ENCODE data around the gene TMEM144. TPM values are rescaled to one million over a fixed set of nuclear protein-coding genes. Genes with fewer than 3 reads are reported as not detected.

Gene TMEM144
- total and polyA plus RNA-seq, 4 donors: 5.2 to 18.9 (median 12.2) TPM

DNA sequence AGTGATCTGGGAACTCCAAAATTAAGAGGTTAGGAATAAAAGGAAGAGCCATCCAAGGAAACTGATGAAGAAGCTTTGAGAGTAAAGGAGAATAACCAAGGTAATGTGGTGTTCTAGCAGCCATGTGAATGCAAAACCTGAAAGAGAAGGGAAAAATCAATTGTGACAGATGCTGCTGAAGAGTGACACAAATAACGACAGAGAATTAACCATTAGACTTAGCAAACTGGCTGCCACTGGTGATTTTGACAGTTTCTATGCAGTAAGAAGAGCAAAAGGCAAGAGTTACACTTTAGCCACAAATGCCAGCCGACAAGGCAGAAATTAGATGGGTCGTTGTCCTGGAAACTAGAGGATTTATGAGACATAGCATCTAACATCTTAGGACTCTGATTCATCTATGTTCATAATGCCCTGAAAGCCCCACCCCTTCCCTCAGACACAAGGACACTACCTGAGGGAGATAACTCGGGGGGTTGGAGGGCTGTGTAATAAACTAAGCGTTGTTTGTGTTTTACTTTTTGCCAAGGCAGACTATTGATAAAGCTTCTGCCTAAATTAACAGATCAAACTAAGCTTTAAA is 13.0 kb upstream of the TMEM144 start:
- WGBS, 2 donors: 93 to 96% methylated on average over 5 of the region's 5 CpGs

DNA sequence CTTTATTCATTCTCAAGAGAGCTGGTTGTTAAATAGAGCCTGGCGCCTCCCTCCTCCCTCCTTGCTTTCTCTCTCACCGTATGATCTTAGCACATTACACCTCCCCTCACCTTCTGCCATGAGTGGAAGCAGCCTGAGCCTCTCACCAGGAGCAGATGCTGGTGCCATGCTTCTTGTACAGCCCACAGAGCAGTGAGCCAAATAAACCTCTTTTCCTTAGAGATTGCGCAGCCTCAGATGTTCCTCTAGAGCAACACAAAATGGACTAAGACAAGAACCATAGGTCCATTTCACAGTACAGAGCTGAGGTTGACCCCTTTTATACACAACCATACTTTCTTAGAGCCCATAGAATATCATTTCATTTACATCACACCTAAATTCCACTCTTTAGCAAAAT is 10.1 kb upstream of the TMEM144 start:
- WGBS, 2 donors: 84 to 92% methylated on average over 3 of the region's 3 CpGs
- Histone ChIP-seq H3K9me3 (ENCODE audit: control insufficient read depth, low read length) (no peaks in the 10 kb centered on the region), H3K4me3 (ENCODE audit: low read length in 2 of 2) (no peak overlapping the region), H3K27me3 (ENCODE audit: control insufficient read depth in 1 of 2, insufficient read depth in 2 of 2, low read length in 1 of 2) (no peaks in the 10 kb centered on the region), H3K4me1 (ENCODE audit: control insufficient read depth in 1 of 2, insufficient read depth in 2 of 2, low read length in 2 of 2) (peaks cover 0 to 2% of the 10 kb centered on the region in 2 donors), H3K36me3 (ENCODE audit: control insufficient read depth in 1 of 2, insufficient read depth in 2 of 2, low read length in 1 of 2) (no peaks in the 10 kb centered on the region), H3K27ac (ENCODE audit: low read depth in 1 of 2, low read length in 2 of 2) (no peak overlapping the region)
- no peak for DNase-seq
- ATAC-seq (ENCODE audit: low FRiP score): no peak
- intact Hi-C loops (cut with DNase I): no loop called here

More for the DNA sequence above, 13.0 kb upstream of the TMEM144 start:
- DNase-seq: no peak
- no peak for ATAC-seq (ENCODE audit: low FRiP score)
- peaks cover 2 to 4% of the 10 kb centered on the region in 2 donors for H3K4me1 ChIP-seq (ENCODE audit: control insufficient read depth in 1 of 2, insufficient read depth in 2 of 2, low read length in 2 of 2)
- no peaks in the 10 kb centered on the region for H3K9me3 ChIP-seq (ENCODE audit: control insufficient read depth, low read length)
- H3K36me3 ChIP-seq (ENCODE audit: control insufficient read depth in 1 of 2, insufficient read depth in 2 of 2, low read length in 1 of 2): no peaks in the 10 kb centered on the region
- H3K27ac ChIP-seq (ENCODE audit: low read depth in 1 of 2, low read length in 2 of 2): no peak overlapping the region
- no peaks in the 10 kb centered on the region for H3K27me3 ChIP-seq (ENCODE audit: control insufficient read depth in 1 of 2, insufficient read depth in 2 of 2, low read length in 1 of 2)
- intact Hi-C loops (cut with DNase I): no loop called here
- H3K4me3 ChIP-seq (ENCODE audit: low read length in 2 of 2): no peak overlapping the region

DNA sequence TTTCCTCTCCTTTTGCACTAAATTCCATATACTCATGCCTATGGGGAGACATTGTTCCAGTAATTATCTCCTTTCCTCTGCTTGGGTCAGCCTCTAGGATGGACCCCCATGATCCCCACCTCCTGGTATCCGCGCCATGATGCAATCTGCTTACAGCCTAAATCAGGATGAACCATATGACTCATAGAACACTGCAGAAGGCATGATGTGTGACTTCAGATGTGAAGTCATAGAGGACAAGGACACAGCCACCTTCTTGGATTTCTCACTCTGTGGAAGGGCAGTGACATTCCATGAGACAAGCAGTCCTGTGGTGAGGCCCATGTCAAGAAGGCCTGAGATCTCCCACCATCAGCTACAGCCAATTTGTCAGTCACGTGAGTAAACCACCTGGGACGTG is 9.0 kb upstream of the TMEM144 start:
- DNase-seq (no peak), ATAC-seq (ENCODE audit: low FRiP score) (no peak)
- H3K27me3 ChIP-seq (ENCODE audit: control insufficient read depth in 1 of 2, insufficient read depth in 2 of 2, low read length in 1 of 2): no peaks in the 10 kb centered on the region
- H3K4me3 ChIP-seq (ENCODE audit: low read length in 2 of 2): no peak overlapping the region
- no peaks in the 10 kb centered on the region for H3K9me3 ChIP-seq (ENCODE audit: control insufficient read depth, low read length)
- intact Hi-C loops (cut with DNase I): no loop called here
- 97 to 98% methylated on average over 4 of the region's 4 CpGs for WGBS, 2 donors
- peaks cover 0 to 3% of the 10 kb centered on the region in 2 donors for H3K36me3 ChIP-seq (ENCODE audit: control insufficient read depth in 1 of 2, insufficient read depth in 2 of 2, low read length in 1 of 2)
- H3K4me1 ChIP-seq (ENCODE audit: control insufficient read depth in 1 of 2, insufficient read depth in 2 of 2, low read length in 2 of 2): peaks cover 0 to 2% of the 10 kb centered on the region in 2 donors
- H3K27ac ChIP-seq (ENCODE audit: low read depth in 1 of 2, low read length in 2 of 2): no peak overlapping the region

DNA sequence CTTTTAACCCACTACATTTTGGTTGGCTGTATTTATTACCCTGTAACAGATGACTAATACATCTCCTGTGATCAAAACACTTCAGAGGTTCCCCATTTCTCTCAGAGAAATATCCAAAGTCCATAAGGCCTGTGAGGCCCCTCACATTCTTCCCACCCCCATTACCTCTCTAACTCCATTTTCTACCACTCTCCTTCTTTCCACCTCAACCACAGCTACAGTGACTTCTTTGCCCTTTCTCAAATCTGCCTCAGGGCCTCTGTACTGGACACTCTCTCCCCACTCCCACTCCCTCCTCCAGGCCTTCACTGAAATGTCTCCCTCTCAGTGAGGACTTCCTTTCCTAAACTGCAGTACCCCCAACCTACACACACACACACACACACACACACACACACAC is 8.4 kb upstream of the TMEM144 start:
- ATAC-seq (ENCODE audit: low FRiP score) (no peak), DNase-seq (no peak)
- H3K27me3 ChIP-seq (ENCODE audit: control insufficient read depth in 1 of 2, insufficient read depth in 2 of 2, low read length in 1 of 2): no peaks in the 10 kb centered on the region
- H3K36me3 ChIP-seq (ENCODE audit: control insufficient read depth in 1 of 2, insufficient read depth in 2 of 2, low read length in 1 of 2): peaks cover 0 to 3% of the 10 kb centered on the region in 2 donors
- intact Hi-C loops (cut with DNase I): no loop called here
- no peak overlapping the region for H3K4me3 ChIP-seq (ENCODE audit: low read length in 2 of 2)
- H3K27ac ChIP-seq (ENCODE audit: low read depth in 1 of 2, low read length in 2 of 2): peak overlapping the region in 1 of 2 donors; percentile 3
- peaks cover 0 to 2% of the 10 kb centered on the region in 2 donors for H3K4me1 ChIP-seq (ENCODE audit: control insufficient read depth in 1 of 2, insufficient read depth in 2 of 2, low read length in 2 of 2)
- no peaks in the 10 kb centered on the region for H3K9me3 ChIP-seq (ENCODE audit: control insufficient read depth, low read length)

DNA sequence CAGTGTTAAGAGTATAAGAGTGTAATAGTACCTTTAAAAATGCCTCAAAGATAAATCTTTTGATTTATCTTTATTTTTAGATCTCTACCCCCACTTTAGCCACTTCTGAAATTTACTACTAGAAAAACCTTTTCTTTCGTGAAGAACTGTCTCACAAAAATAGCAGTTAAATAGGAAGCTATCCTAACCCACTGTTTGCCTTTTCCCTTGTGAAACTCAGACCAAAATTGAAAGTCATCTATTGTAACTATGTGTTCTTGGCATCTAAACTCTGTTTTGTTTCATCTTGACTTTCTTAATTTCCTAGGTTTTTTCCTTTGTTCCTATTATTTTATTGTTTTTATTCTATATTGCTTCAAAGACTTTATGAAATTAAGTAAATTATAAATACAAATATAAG is 7.8 kb upstream of the TMEM144 start:
- DNase-seq (no peak), ATAC-seq (ENCODE audit: low FRiP score) (no peak)
- no peaks in the 10 kb centered on the region for H3K27me3 ChIP-seq (ENCODE audit: control insufficient read depth in 1 of 2, insufficient read depth in 2 of 2, low read length in 1 of 2)
- no peaks in the 10 kb centered on the region for H3K9me3 ChIP-seq (ENCODE audit: control insufficient read depth, low read length)
- H3K36me3 ChIP-seq (ENCODE audit: control insufficient read depth in 1 of 2, insufficient read depth in 2 of 2, low read length in 1 of 2): peaks cover 0 to 3% of the 10 kb centered on the region in 2 donors
- 3 to 8% methylated on average over 1 of the region's 1 CpG for WGBS, 2 donors
- no peak overlapping the region for H3K4me3 ChIP-seq (ENCODE audit: low read length in 2 of 2)
- no peak overlapping the region for H3K27ac ChIP-seq (ENCODE audit: low read depth in 1 of 2, low read length in 2 of 2)
- peaks cover 0 to 2% of the 10 kb centered on the region in 2 donors for H3K4me1 ChIP-seq (ENCODE audit: control insufficient read depth in 1 of 2, insufficient read depth in 2 of 2, low read length in 2 of 2)
- intact Hi-C loops (cut with DNase I): no loop called here

DNA sequence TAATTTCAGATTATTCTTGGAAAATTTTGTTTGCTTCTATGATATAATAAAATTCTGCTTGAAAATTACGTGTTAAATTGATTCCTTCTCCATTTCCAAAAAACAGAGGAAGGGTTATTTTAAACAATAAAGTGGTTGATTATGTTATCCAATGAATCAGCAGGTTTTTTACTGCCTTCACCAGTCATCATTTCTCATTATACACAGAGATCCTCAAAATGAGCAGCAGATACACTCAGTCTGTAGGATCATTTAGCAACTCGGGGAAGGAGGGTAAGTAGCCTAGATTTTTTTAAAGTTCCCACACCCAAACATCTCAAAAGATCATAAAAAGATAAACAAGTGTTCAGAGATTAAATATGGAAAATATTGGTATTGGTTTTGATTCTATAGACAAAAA is 6.8 kb upstream of the TMEM144 start:
- DNase-seq: no peak
- intact Hi-C loops (cut with DNase I): no loop called here
- 82 to 90% methylated on average over 2 of the region's 2 CpGs for WGBS, 2 donors

DNA sequence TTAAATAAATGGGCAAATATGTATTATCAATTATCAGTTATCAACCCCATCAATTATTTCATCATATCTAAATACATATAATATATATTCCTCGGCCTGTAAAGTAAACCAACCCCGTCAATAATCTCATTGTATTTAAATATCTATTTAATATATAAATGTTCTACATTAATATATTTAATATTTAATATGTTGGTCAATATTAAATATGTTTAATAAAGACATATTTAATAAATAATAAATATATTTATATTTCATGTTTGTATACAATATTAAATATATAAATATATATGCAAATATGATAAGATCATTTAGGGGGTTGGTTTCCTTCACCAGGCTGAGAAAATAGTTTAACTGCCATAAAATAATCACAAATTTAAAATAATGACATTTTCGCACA is 6.4 kb upstream of the TMEM144 start:
- intact Hi-C loops (cut with DNase I): no loop called here
- ATAC-seq (ENCODE audit: low FRiP score): no peak
- Histone ChIP-seq H3K9me3 (ENCODE audit: control insufficient read depth, low read length) (no peaks in the 10 kb centered on the region), H3K36me3 (ENCODE audit: control insufficient read depth in 1 of 2, insufficient read depth in 2 of 2, low read length in 1 of 2) (peaks cover 0 to 3% of the 10 kb centered on the region in 2 donors), H3K4me3 (ENCODE audit: low read length in 2 of 2) (no peak overlapping the region), H3K27ac (ENCODE audit: low read depth in 1 of 2, low read length in 2 of 2) (no peak overlapping the region), H3K27me3 (ENCODE audit: control insufficient read depth in 1 of 2, insufficient read depth in 2 of 2, low read length in 1 of 2) (no peaks in the 10 kb centered on the region), H3K4me1 (ENCODE audit: control insufficient read depth in 1 of 2, insufficient read depth in 2 of 2, low read length in 2 of 2) (no peaks in the 10 kb centered on the region)
- 96 to 98% methylated on average over 3 of the region's 3 CpGs for WGBS, 2 donors
- no peak for DNase-seq

More for the DNA sequence above, 6.8 kb upstream of the TMEM144 start:
- Histone ChIP-seq H3K27ac (ENCODE audit: low read depth in 1 of 2, low read length in 2 of 2) (no peak overlapping the region), H3K27me3 (ENCODE audit: control insufficient read depth in 1 of 2, insufficient read depth in 2 of 2, low read length in 1 of 2) (no peaks in the 10 kb centered on the region), H3K36me3 (ENCODE audit: control insufficient read depth in 1 of 2, insufficient read depth in 2 of 2, low read length in 1 of 2) (peaks cover 0 to 3% of the 10 kb centered on the region in 2 donors), H3K4me3 (ENCODE audit: low read length in 2 of 2) (no peak overlapping the region), H3K9me3 (ENCODE audit: control insufficient read depth, low read length) (no peaks in the 10 kb centered on the region), H3K4me1 (ENCODE audit: control insufficient read depth in 1 of 2, insufficient read depth in 2 of 2, low read length in 2 of 2) (peaks cover 0 to 2% of the 10 kb centered on the region in 2 donors)
- no peak for ATAC-seq (ENCODE audit: low FRiP score)

DNA sequence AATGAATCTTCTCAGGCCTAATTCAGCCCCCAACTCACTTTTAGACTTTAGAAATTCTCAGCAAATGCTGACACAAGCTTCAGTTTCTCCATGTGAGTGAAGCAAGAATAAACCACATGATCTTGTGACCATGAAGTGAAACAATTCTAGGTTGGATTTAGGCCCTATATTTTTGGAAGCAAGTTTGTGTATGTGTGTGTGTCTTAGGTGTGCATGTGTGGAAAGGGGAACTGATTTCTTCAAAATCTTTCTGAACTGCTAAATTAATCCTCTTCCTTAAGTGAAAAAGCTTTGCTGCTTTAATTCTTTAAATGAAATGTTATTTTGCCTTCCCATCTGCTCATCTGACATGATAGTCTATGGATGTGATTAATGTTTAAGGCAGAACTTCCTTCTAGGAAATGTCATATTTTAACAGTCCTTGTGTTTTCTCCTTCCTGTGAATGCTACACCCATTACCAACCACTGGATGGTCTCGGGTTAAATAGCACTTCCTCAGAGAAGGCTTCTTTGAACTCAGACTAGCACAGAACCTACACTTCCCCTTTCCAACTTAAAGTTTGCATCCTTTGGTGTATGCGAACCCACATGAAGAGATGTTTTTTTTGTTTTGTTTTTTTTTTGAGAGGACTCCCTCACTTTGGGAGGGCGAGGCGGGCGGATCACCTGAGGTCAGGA is 1.2 kb upstream of the TMEM144 start:
- ATAC-seq (ENCODE audit: low FRiP score) (no peak), DNase-seq (no peak)
- WGBS, 2 donors: 84 to 86% methylated on average over 5 of the region's 5 CpGs
- Histone ChIP-seq H3K4me1 (ENCODE audit: control insufficient read depth in 1 of 2, insufficient read depth in 2 of 2, low read length in 2 of 2) (peaks cover 0 to 2% of the 10 kb centered on the region in 2 donors), H3K9me3 (ENCODE audit: control insufficient read depth, low read length) (no peaks in the 10 kb centered on the region), H3K36me3 (ENCODE audit: control insufficient read depth in 1 of 2, insufficient read depth in 2 of 2, low read length in 1 of 2) (peaks cover 0 to 3% of the 10 kb centered on the region in 2 donors), H3K27ac (ENCODE audit: low read depth in 1 of 2, low read length in 2 of 2) (peak overlapping the region; percentile 39 to 55), H3K27me3 (ENCODE audit: control insufficient read depth in 1 of 2, insufficient read depth in 2 of 2, low read length in 1 of 2) (no peaks in the 10 kb centered on the region), H3K4me3 (ENCODE audit: low read length in 2 of 2) (no peak overlapping the region)
- intact Hi-C loops (cut with DNase I): loop anchor here in 1 of 2 donors (5.0 kb wide), 1 partner anchor 37 kb away; the partner anchor contains the start of gene GASK1B

DNA sequence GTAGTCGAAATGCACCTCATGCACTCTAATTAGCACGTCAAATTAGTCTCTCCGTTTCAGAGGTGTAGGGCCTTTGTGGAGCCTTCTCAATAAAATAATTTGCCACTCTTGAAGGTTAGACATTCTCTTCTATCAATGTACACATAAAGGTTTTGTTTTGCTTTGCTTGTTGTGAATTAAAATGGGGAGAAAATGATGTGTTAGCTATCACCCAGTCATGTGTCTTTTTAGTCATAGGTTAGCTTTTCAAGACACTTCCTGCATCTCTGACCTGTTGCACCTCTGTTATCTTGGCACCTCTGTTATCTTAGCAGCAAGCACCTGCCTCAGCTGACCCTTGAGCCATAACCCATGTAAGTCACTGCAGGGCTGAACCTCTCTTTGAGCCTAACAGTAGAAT is 936 bp downstream of the TMEM144 start:
- WGBS, 2 donors: 14 to 20% methylated on average over 3 of the region's 3 CpGs
- H3K4me3 ChIP-seq (ENCODE audit: low read length in 2 of 2): peak overlapping the region in 1 of 2 donors; percentile 43

More for the DNA sequence above, 936 bp downstream of the TMEM144 start:
- H3K9me3 ChIP-seq (ENCODE audit: control insufficient read depth, low read length): no peaks in the 10 kb centered on the region
- no peaks in the 10 kb centered on the region for H3K27me3 ChIP-seq (ENCODE audit: control insufficient read depth in 1 of 2, insufficient read depth in 2 of 2, low read length in 1 of 2)
- ATAC-seq (ENCODE audit: low FRiP score) (no peak), DNase-seq (no peak)
- no peaks in the 10 kb centered on the region for H3K36me3 ChIP-seq (ENCODE audit: control insufficient read depth in 1 of 2, insufficient read depth in 2 of 2, low read length in 1 of 2)
- peaks cover 2 to 3% of the 10 kb centered on the region in 2 donors for H3K4me1 ChIP-seq (ENCODE audit: control insufficient read depth in 1 of 2, insufficient read depth in 2 of 2, low read length in 2 of 2)
- intact Hi-C loops (cut with DNase I): loop anchor here in 1 of 2 donors (5.0 kb wide), 1 partner anchor 39 kb away; the partner anchor contains the start of gene GASK1B
- peak overlapping the region; percentile 51 to 82 for H3K27ac ChIP-seq (ENCODE audit: low read depth in 1 of 2, low read length in 2 of 2)

All from aorta (tissue), 5 donors.